ENCODE results near the gene NAP1L4. TPM values are rescaled to one million over a fixed set of nuclear protein-coding genes. Genes with fewer than 3 reads are reported as not detected.

Gene NAP1L4
- total RNA-seq, 1 experiment from 2014 or later = 203 TPM

GRCh38 chr11:3014057-3014938 is 22.2 kb upstream of the NAP1L4 start:
- no peak for DNase-seq (ENCODE audit: low read depth, low spot score)
- in situ Hi-C loops (cut with HindIII; ENCODE audit: low pct_unique_long_range_greater_than_20kb, low sequenced_read_pairs) = no loop called here

- DNase-seq (ENCODE audit: low read depth, low spot score) = no peak
- in situ Hi-C loops (cut with HindIII; ENCODE audit: low pct_unique_long_range_greater_than_20kb, low sequenced_read_pairs) = no loop called here
Observed at GRCh38 chr11:3011891-3012885, 20.1 kb upstream of the NAP1L4 start.

- no peak for DNase-seq (ENCODE audit: low read depth, low spot score)
- in situ Hi-C loops (cut with HindIII; ENCODE audit: low pct_unique_long_range_greater_than_20kb, low sequenced_read_pairs) = no loop called here
Observed at GRCh38 chr11:3010521-3011275, 18.6 kb upstream of the NAP1L4 start.

- in situ Hi-C loops (cut with HindIII; ENCODE audit: low pct_unique_long_range_greater_than_20kb, low sequenced_read_pairs) = no loop called here
- DNase-seq (ENCODE audit: low read depth, low spot score) = no peak
Observed at GRCh38 chr11:3010004-3010403, 17.9 kb upstream of the NAP1L4 start.

GRCh38 chr11:3009481-3009880 is 17.4 kb upstream of the NAP1L4 start:
- no peak for DNase-seq (ENCODE audit: low read depth, low spot score)
- in situ Hi-C loops (cut with HindIII; ENCODE audit: low pct_unique_long_range_greater_than_20kb, low sequenced_read_pairs) = no loop called here

- in situ Hi-C loops (cut with HindIII; ENCODE audit: low pct_unique_long_range_greater_than_20kb, low sequenced_read_pairs) = no loop called here
- DNase-seq (ENCODE audit: low read depth, low spot score) = peak; percentile 87
Observed at GRCh38 chr11:3008746-3009336, 16.7 kb upstream of the NAP1L4 start.

GRCh38 chr11:3007404-3008010 is 15.4 kb upstream of the NAP1L4 start:
- DNase-seq (ENCODE audit: low read depth, low spot score) = no peak
- in situ Hi-C loops (cut with HindIII; ENCODE audit: low pct_unique_long_range_greater_than_20kb, low sequenced_read_pairs) = no loop called here

GRCh38 chr11:3006505-3007260 is 14.6 kb upstream of the NAP1L4 start:
- no peak for DNase-seq (ENCODE audit: low read depth, low spot score)
- in situ Hi-C loops (cut with HindIII; ENCODE audit: low pct_unique_long_range_greater_than_20kb, low sequenced_read_pairs) = no loop called here

- DNase-seq (ENCODE audit: low read depth, low spot score) = no peak
- in situ Hi-C loops (cut with HindIII; ENCODE audit: low pct_unique_long_range_greater_than_20kb, low sequenced_read_pairs) = no loop called here
Observed at GRCh38 chr11:3004481-3004880, 12.4 kb upstream of the NAP1L4 start.

GRCh38 chr11:3003396-3004231 is 11.5 kb upstream of the NAP1L4 start:
- in situ Hi-C loops (cut with HindIII; ENCODE audit: low pct_unique_long_range_greater_than_20kb, low sequenced_read_pairs) = no loop called here
- no peak for DNase-seq (ENCODE audit: low read depth, low spot score)

GRCh38 chr11:3002871-3003270 is 10.7 kb upstream of the NAP1L4 start:
- in situ Hi-C loops (cut with HindIII; ENCODE audit: low pct_unique_long_range_greater_than_20kb, low sequenced_read_pairs) = no loop called here
- DNase-seq (ENCODE audit: low read depth, low spot score) = no peak

GRCh38 chr11:3002351-3002861 is 10.3 kb upstream of the NAP1L4 start:
- in situ Hi-C loops (cut with HindIII; ENCODE audit: low pct_unique_long_range_greater_than_20kb, low sequenced_read_pairs) = no loop called here
- no peak for DNase-seq (ENCODE audit: low read depth, low spot score)

GRCh38 chr11:3001496-3001895 is 9.4 kb upstream of the NAP1L4 start:
- in situ Hi-C loops (cut with HindIII; ENCODE audit: low pct_unique_long_range_greater_than_20kb, low sequenced_read_pairs) = no loop called here
- DNase-seq (ENCODE audit: low read depth, low spot score) = no peak

GRCh38 chr11:3000032-3000961 is 8.2 kb upstream of the NAP1L4 start:
- in situ Hi-C loops (cut with HindIII; ENCODE audit: low pct_unique_long_range_greater_than_20kb, low sequenced_read_pairs) = no loop called here
- peak; percentile 96 for DNase-seq (ENCODE audit: low read depth, low spot score)
